GM21390 (cell line): Measurements from ENCODE around the gene PRPF8.

Experiments used
- ATAC-seq: cut with Tn5 transposase; IDR thresholded peaks from one replicate; pipeline ENCODE4 v1.9.1; 2021; ENCODE audit not compliant: unreplicated experiment

PRPF8 gene

GRCh38 chr17:1627982-1628855 is 56.4 kb downstream of the PRPF8 start, which contains the start of gene SLC43A2:
Gene SLC43A2 (minus strand): TSS chr17:1628834. CDS start chr17:1627874, 960 bp downstream.
- peak; percentile 43 for ATAC-seq

GRCh38 chr17:1627182-1627981 is 57.3 kb downstream of the PRPF8 start:
- ATAC-seq: no peak

GRCh38 chr17:1626333-1626732 is 58.3 kb downstream of the PRPF8 start:
- no peak for ATAC-seq

GRCh38 chr17:1625581-1625980 is 59.1 kb downstream of the PRPF8 start:
- ATAC-seq: no peak

GRCh38 chr17:1625053-1625452 is 59.6 kb downstream of the PRPF8 start:
- no peak for ATAC-seq

GRCh38 chr17:1624650-1625049 is 60.0 kb downstream of the PRPF8 start:
- no peak for ATAC-seq

- no peak for ATAC-seq
Measured at GRCh38 chr17:1623057-1623630, 61.5 kb downstream of the PRPF8 start.

GRCh38 chr17:1621273-1621954 is 63.3 kb downstream of the PRPF8 start:
- ATAC-seq: no peak

GRCh38 chr17:1620486-1620885 is 64.2 kb downstream of the PRPF8 start:
- no peak for ATAC-seq

- ATAC-seq: no peak
Measured at GRCh38 chr17:1617620-1618174, 67.0 kb downstream of the PRPF8 start.

- ATAC-seq: no peak
Measured at GRCh38 chr17:1616101-1616500, 68.6 kb downstream of the PRPF8 start.

GRCh38 chr17:1612400-1612799 is 72.3 kb downstream of the PRPF8 start:
- ATAC-seq: no peak

GRCh38 chr17:1611715-1612114 is 73.0 kb downstream of the PRPF8 start:
- ATAC-seq: no peak

GRCh38 chr17:1608676-1609075 is 76.0 kb downstream of the PRPF8 start:
- ATAC-seq: no peak

GRCh38 chr17:1607971-1608320 is 76.7 kb downstream of the PRPF8 start:
- ATAC-seq: no peak

- no peak for ATAC-seq
Measured at GRCh38 chr17:1606352-1606985, 78.2 kb downstream of the PRPF8 start.

GRCh38 chr17:1605681-1606351 is 78.9 kb downstream of the PRPF8 start:
- ATAC-seq: no peak

- ATAC-seq: no peak
Measured at GRCh38 chr17:1604831-1605528, 79.7 kb downstream of the PRPF8 start.

GRCh38 chr17:1601571-1601970 is 83.1 kb downstream of the PRPF8 start:
- no peak for ATAC-seq
